Right renal pelvis (tissue), 4 donors: ENCODE data around the gene LRCH3. TPM values are rescaled to one million over a fixed set of nuclear protein-coding genes. Genes with fewer than 3 reads are reported as not detected.
"Not testable (repeated sequence)": the region's sequence is repeated elsewhere in the genome, so short reads cannot be mapped to it uniquely, and the experiment has no call there.

Experiments
- DNase-seq, 4 donors: peaks; one replicate each; pipeline ENCODE4 v3.0.0-alpha.2; 2013; ENCODE audit warnings: low read depth in 4 of 4, low spot score in 3 of 4, missing footprints in 1 of 4
- polyA plus RNA-seq, 4 donors: library from polyadenylated mRNA; unstranded; fragments of 120-200 nt; gene quantifications; one replicate each; pipeline ENCODE4 v1.2.1, GENCODE V29; 2013; ENCODE audit not compliant: insufficient read length in 4 of 4

LRCH3 gene
- polyA plus RNA-seq, 4 donors, result 33.4 to 39.3 (median 37.2) TPM

GRCh38 chr3:197913641-197914380, 122.8 kb downstream of the LRCH3 start:
- DNase-seq, result no peak

DNA sequence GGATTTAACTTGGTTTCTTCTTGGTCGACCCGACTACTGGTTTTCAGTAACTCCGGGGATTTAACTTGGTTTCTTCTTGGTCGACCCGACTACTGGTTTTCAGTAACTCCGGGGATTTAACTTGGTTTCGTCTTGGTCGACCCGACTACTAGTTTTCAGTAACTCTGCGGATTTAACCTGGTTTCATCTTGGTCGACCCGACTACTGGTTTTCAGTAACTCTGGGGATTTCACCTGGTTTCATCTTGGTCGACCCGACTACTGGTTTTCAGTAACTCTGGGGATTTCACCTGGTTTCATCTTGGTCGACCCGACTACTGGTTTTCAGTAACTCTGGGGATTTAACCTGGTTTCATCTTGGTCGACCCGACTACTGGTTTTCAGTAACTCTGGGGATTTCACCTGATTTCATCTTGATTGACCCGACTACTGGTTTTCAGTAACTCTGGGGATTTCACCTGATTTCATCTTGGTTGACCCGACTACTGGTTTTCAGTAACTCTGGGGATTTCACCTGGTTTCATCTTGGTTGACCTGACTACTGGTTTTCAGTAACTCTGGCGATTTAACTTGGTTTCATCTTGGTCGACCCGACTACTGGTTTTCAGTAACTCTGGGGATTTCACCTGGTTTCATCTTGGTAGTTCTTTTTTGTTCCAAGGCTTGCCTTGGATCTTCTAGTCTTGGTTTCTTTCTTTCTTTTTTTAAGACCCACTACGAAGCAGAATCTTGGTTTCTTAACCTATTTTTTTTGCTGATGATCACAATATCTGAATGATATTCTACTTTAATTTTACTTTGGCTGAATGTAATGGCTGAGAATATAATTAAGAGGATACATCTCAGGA, 130.6 kb downstream of the LRCH3 start:
- not testable (repeated sequence) for DNase-seq

- DNase-seq, result no peak
Measured at GRCh38 chr3:197926418-197926817, 135.4 kb downstream of the LRCH3 start.

DNA sequence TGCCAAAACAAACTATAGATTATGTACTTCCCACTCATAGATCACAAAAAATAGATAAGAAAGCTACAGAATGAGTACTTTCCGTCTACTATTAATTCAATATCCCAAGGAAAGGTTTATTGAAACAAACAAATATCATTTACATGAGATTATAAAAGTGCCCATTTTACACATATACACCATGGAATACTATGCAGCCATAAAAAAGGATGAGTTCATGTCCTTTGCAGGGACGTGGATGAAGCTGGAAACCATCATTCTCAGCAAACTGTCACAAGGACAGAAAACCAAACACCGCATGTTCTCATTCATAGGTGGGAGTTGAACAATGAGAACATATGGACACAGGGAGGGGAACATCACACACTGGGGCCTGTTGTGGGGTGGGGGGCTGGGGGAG, 136.5 kb downstream of the LRCH3 start:
- not testable (repeated sequence) for DNase-seq

DNA sequence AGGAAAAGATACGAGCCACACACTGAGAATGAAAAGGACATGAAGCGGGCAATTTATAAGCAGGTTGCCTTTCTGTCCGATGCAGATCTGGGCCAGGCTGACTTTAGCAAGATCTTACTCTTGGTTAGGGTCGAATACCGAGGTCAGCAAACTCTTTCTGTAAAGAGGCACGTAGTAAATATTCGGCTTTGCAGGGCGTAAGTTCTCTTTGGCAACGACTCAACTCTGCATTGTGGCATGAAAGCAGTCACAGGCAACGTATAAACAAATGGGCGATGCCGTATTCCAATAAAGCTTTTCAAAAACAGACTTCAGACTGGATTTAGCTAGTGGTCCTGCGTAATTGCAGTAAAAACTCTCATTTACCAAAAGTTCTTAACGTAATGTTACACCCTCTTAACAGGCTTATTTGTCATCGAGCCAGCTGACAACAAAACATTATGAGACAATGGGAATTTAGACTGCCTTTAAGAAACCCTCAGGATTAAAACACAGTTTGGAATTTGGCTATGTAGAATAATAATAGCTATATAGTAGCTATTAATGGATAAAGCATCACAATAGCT, 145.8 kb downstream of the LRCH3 start:
- no peak for DNase-seq

Other genes starting within 250 kb of the LRCH3 start
- 10 to 100 TPM; 35.5 to 47.6 (median 41.2) TPM for gene BDH1, start 235.3 kb upstream of the LRCH3 start, polyA plus RNA-seq
- 10 to 100 TPM in 1 of 4 donors, 1 to 10 TPM in 3; 8.3 to 11.6 (median 9.6) TPM for gene RUBCN, start 54.4 kb upstream of the LRCH3 start, polyA plus RNA-seq
- gene FYTTD1, start 41.4 kb upstream of the LRCH3 start, polyA plus RNA-seq, result 100 to 1,000 TPM in 3 of 4 donors, 10 to 100 TPM in 1; 93.3 to 113 (median 108) TPM
- 1,000 to 10,000 TPM; 1,537 to 1,824 (median 1,711) TPM for gene RPL35A, start 158.9 kb downstream of the LRCH3 start, polyA plus RNA-seq
- gene LMLN, start 169.0 kb downstream of the LRCH3 start, polyA plus RNA-seq, result 10 to 100 TPM in 1 of 4 donors, 1 to 10 TPM in 3; 8.2 to 10.8 (median 8.5) TPM